SU-DHL-6 (cell line): ENCODE data around the gene MOB3A.
"Not testable (repeated sequence)": the region's sequence is repeated elsewhere in the genome, so short reads cannot be mapped to it uniquely, and the experiment has no call there.

Experiments used
- CTCF ChIP-seq: fragments of 200-600 bp; sonication (generic); IDR thresholded peaks from one replicate; pipeline ENCODE4 v1.5.1; 2017; ENCODE audit warnings: antibody characterized with exemption, mild to moderate bottlenecking, low read length, moderate library complexity; ENCODE audit not compliant: insufficient read depth, poor library complexity, severe bottlenecking
- EZH2phosphoT487 ChIP-seq: fragments of 200-600 bp; sonication (generic), shearing (Covaris generic); conservative IDR thresholded peaks from 2 replicates; pipeline ENCODE4 v1.6.1; 2018; ENCODE audit warnings: mild to moderate bottlenecking, antibody characterized with exemption, low read length, moderate library complexity, mixed read lengths

- TF ChIP-seq CTCF, EZH2phosphoT487: not testable (repeated sequence)
Observed at GRCh38 chr19:2091926-2092525, 4.1 kb downstream of the MOB3A start.
